Measurements from ENCODE around the gene CWC25. TPM values are rescaled to one million over a fixed set of nuclear protein-coding genes. Genes with fewer than 3 reads are reported as not detected.

CWC25 gene
- polyA plus RNA-seq, 1 of the 3 experiments (the other 2 are of a cell fraction): 15.6 TPM

- TF ChIP-seq, protein P1, sequence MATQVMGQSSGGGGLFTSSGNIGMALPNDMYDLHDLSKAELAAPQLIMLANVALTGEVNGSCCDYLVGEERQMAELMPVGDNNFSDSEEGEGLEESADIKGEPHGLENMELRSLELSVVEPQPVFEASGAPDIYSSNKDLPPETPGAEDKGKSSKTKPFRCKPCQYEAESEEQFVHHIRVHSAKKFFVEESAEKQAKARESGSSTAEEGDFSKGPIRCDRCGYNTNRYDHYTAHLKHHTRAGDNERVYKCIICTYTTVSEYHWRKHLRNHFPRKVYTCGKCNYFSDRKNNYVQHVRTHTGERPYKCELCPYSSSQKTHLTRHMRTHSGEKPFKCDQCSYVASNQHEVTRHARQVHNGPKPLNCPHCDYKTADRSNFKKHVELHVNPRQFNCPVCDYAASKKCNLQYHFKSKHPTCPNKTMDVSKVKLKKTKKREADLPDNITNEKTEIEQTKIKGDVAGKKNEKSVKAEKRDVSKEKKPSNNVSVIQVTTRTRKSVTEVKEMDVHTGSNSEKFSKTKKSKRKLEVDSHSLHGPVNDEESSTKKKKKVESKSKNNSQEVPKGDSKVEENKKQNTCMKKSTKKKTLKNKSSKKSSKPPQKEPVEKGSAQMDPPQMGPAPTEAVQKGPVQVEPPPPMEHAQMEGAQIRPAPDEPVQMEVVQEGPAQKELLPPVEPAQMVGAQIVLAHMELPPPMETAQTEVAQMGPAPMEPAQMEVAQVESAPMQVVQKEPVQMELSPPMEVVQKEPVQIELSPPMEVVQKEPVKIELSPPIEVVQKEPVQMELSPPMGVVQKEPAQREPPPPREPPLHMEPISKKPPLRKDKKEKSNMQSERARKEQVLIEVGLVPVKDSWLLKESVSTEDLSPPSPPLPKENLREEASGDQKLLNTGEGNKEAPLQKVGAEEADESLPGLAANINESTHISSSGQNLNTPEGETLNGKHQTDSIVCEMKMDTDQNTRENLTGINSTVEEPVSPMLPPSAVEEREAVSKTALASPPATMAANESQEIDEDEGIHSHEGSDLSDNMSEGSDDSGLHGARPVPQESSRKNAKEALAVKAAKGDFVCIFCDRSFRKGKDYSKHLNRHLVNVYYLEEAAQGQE (IDR thresholded peaks at IDR 0.05; ENCODE audit: low read depth, low read length): no peak
- TF ChIP-seq NRF1 (IDR thresholded peaks at IDR 0.05; ENCODE audit: low read depth, low read length) (no peak), FOSL2 (IDR thresholded peaks at IDR 0.05; ENCODE audit: borderline replicate concordance, low read depth) (no peak), ELF1 (IDR thresholded peaks at IDR 0.05) (0 out of 2 replicates have a peak, but pooled peaks have one; percentile 16), JUND (IDR thresholded peaks at IDR 0.05) (peak; percentile 34; the same call in 1 of the 2 replicates), GABPA (IDR thresholded peaks at IDR 0.05; ENCODE audit: low read depth) (peak; percentile 64), CHD2 (IDR thresholded peaks at IDR 0.05; ENCODE audit: low read length, partially characterized antibody) (peak; percentile 74)
- TF ChIP-seq, protein P2, sequence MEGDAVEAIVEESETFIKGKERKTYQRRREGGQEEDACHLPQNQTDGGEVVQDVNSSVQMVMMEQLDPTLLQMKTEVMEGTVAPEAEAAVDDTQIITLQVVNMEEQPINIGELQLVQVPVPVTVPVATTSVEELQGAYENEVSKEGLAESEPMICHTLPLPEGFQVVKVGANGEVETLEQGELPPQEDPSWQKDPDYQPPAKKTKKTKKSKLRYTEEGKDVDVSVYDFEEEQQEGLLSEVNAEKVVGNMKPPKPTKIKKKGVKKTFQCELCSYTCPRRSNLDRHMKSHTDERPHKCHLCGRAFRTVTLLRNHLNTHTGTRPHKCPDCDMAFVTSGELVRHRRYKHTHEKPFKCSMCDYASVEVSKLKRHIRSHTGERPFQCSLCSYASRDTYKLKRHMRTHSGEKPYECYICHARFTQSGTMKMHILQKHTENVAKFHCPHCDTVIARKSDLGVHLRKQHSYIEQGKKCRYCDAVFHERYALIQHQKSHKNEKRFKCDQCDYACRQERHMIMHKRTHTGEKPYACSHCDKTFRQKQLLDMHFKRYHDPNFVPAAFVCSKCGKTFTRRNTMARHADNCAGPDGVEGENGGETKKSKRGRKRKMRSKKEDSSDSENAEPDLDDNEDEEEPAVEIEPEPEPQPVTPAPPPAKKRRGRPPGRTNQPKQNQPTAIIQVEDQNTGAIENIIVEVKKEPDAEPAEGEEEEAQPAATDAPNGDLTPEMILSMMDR (IDR thresholded peaks at IDR 0.05): no peak
Observed at GRCh38 chr17:38799501-38800236, 25.5 kb downstream of the CWC25 start, which contains the start of gene PIP4K2B (continued).

DNA sequence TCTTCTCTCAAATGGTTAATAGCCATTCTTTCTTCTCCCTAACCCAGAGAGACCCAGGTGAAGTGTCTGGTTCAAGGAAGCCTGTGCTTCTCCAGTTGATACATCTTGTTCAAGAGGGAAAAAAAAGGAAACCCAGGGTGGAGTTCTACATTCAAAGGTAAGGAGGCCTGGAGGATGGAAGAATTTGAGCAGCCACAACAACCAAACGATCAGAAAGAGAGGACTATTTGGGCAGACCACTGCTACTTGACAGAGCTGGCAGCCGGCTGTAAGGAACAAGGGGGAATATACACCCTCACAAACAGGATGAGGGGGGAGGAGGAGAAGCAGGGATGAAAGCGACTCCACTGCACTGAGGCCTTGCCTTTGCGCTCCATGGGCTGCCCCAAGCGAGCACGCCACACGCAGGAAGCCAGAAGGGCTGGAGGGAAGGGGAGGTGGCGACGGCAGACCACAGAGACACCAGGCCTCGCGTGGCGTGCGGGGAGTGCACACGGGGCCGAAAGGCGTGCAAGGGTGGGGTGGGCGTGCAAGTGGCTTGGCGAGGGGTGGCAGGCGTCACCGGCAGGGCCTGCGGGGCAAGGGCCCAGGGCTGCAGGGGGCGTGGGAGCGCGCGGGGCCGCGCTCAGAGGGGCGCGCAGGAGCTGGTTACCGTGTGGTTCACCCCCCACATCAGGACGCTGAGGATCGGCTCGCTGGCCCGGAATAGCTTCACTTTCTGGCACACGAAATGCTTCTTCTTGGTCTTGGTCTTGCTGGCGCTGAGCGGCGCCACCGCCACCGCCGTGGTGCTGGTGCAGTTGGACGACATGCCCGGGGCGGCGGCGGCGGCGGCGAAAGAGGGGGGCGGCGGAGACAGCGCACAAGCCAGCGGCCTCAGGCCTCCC, 26.3 kb downstream of the CWC25 start:
- ChIA-PET POLR2A (interaction anchor here (1.3 kb wide), 1 partner anchor 71 kb away, joined by 6 read pairs; the partner anchor contains the start of gene LASP1), CTCF (interaction anchor here (1.1 to 2.0 kb wide), 5 partner anchors 10 to 376 kb away, joined by 3 to 7 read pairs (median 4); no protein-coding TSS in a partner anchor)
- Histone ChIP-seq H3K4me3 (ENCODE audit: low read depth in 2 of 2, low read length in 1 of 2) (peak overlapping the region; percentile 83 to 85), H3K27ac (ENCODE audit: low read depth in 2 of 2, low read length in 1 of 2) (peak overlapping the region; percentile 80 to 97), H2AFZ (ENCODE audit: low read depth) (no peak overlapping the region; the same call in 1 of the 2 replicates), H3K36me3 (replicated peaks in 1 of 2; ENCODE audit: control insufficient read depth in 1 of 2, insufficient read depth in 2 of 2, low read length in 1 of 2) (peaks cover 28 to 47% of the 10 kb centered on the region in 2 experiments), H3K9me2 (no peaks in the 10 kb centered on the region), H3F3A (replicated peaks; ENCODE audit: insufficient read depth) (peaks cover 32% of the 10 kb centered on the region), H3K27me3 (ENCODE audit: insufficient read depth) (no peaks in the 10 kb centered on the region), H4K20me1 (ENCODE audit: insufficient read depth) (peaks cover 24% of the 10 kb centered on the region), H3K4me1 (ENCODE audit: control insufficient read depth in 1 of 2, insufficient read depth in 2 of 2, low read depth in 1 of 2, low read length in 1 of 2) (peaks cover 6 to 19% of the 10 kb centered on the region in 2 experiments; a peak in 3 of 4 replicates), H3K9ac (peak overlapping the region; percentile 98), H3K9me3 (no peaks in the 10 kb centered on the region), H3K79me2 (ENCODE audit: insufficient read depth) (peaks cover 54% of the 10 kb centered on the region), H3K4me2 (peak overlapping the region; percentile 86)
- DNase-seq: peak; percentile 78
- WGBS (ENCODE audit: low lambda C conversion rate): under 1% methylated on average over 20 of the region's 53 CpGs
- TF ChIP-seq, protein P1 (IDR thresholded peaks at IDR 0.05; ENCODE audit: low read depth, low read length): no peak
- TF ChIP-seq, protein P2 (IDR thresholded peaks at IDR 0.05): peak; percentile 23; the same call in 1 of the 2 replicates
- TF ChIP-seq SMC3 (IDR thresholded peaks at IDR 0.05; ENCODE audit: low read depth, low read length): no peak
- TF ChIP-seq SIN3A (IDR thresholded peaks at IDR 0.05; ENCODE audit: borderline replicate concordance, low read depth, low read length): peak; percentile 40; the same call in 1 of the 2 replicates
- TF ChIP-seq, protein P3, sequence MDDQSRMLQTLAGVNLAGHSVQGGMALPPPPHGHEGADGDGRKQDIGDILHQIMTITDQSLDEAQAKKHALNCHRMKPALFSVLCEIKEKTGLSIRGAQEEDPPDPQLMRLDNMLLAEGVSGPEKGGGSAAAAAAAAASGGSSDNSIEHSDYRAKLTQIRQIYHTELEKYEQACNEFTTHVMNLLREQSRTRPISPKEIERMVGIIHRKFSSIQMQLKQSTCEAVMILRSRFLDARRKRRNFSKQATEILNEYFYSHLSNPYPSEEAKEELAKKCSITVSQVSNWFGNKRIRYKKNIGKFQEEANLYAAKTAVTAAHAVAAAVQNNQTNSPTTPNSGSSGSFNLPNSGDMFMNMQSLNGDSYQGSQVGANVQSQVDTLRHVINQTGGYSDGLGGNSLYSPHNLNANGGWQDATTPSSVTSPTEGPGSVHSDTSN (IDR thresholded peaks at IDR 0.05): peak; percentile 22; the same call in 1 of the 2 replicates
- no peak for TF ChIP-seq USF1 (IDR thresholded peaks at IDR 0.05; ENCODE audit: borderline replicate concordance, low read depth)

All from SK-N-SH (cell line).